Left renal pelvis (tissue), 4 donors: Measurements from ENCODE around the gene EMC9. TPM values are rescaled to one million over a fixed set of nuclear protein-coding genes. Genes with fewer than 3 reads are reported as not detected.
A peak's percentile ranks its signal among the peaks of the same experiment; 100 is the strongest.

Experiments used
- DNase-seq, 4 donors: peaks; one replicate each; pipeline ENCODE4 v3.0.0-alpha.2; 2013; ENCODE audit warnings: low read depth in 4 of 4, low spot score in 3 of 4
- polyA plus RNA-seq, 4 donors: library from polyadenylated mRNA; unstranded; fragments of 120-200 nt; gene quantifications; one replicate each; pipeline ENCODE4 v1.2.1, GENCODE V29; 2013; ENCODE audit not compliant: insufficient read length in 4 of 4

Gene EMC9
- polyA plus RNA-seq, 4 donors: 9.7 to 21.4 (median 19.4) TPM

GRCh38 chr14:24150567-24150966 lies 9.2 kb upstream of the EMC9 start:
- DNase-seq: no peak

- no peak for DNase-seq
Observed at GRCh38 chr14:24150061-24150460, 8.7 kb upstream of the EMC9 start.

GRCh38 chr14:24149302-24149969 lies 8.0 kb upstream of the EMC9 start:
- no peak for DNase-seq

DNA sequence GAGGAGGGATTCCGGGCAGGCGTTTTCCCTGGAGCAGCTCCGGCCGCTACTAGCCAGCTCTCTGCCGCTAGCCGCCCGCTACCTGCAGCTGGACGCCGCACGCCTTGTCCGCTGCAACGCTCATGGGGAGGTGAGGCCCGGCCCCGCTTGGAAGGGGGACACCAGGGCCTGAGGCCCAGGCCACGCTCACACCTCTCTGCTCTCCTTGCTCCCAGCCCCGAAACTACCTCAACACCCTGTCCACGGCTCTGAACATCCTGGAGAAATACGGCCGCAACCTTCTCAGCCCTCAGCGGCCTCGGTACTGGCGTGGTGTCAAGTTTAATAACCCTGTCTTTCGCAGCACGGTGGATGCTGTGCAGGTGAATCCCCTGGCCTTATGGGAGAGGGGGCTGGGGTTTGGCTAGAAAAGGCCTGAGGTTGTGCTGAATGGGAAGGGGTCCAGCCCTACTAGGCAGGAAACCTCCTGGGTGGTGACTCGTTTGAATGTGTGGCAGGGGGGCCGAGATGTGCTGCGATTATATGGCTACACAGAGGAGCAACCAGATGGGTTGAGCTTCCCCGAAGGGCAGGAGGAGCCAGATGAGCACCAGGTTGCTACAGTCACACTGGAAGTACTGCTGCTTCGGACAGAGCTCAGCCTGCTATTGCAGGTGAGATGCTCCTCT lies 6.5 kb upstream of the EMC9 start:
- DNase-seq: no peak

DNA sequence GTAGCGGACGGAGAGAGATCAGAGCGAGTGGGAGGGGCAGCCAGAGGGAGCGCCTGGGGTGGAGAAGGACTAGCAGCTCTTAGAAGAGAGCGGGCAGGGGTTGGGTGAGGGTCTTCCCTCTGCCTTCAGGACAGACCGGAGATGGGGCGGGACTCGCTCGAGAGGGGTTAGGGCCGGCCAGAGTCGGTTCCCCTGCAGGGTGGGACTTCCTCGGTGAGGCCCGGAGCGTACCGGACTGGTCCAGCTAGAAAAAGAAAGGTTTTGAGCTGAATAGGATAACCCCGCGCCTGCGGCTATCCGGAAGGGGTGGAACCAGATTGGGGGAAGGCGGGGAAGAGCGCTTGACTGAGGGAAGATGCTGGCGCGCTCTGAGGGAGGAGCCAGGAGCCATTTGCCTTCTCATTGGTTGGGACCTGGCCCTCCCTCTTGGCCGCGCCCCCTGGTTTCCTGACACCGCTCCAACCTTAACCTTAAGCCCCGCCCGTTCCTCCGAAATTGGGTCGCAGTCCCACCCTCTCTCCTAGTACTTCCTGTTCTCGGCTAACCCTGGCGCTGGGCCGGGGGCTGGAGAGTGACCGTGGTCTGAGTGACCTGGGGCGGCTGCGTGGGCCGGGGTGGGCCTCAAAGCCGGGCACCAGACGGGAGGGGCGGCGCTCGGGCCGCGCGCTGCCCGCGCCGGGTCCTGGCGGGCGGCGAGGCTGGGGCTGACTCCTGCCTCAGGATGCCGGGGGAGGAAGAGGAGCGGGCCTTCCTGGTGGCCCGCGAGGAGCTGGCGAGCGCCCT lies 5.8 kb upstream of the EMC9 start, which contains the start of gene RNF31:
Gene RNF31, plus strand, starts transcription at position 521 of the 783 bp plus-strand sequence. Its CDS starts 201 bp downstream, at position 722.
- DNase-seq: peak; percentile 95 to 97 (median 96)

- peak; percentile 86 to 94 (median 89) for DNase-seq
Observed at GRCh38 chr14:24146453-24146977, 5.1 kb upstream of the EMC9 start, which contains the start of gene PSME2. TSS of gene PSME2 (minus strand) at chr14:24146610. CDS start at chr14:24146581, 29 bp downstream.

DNA sequence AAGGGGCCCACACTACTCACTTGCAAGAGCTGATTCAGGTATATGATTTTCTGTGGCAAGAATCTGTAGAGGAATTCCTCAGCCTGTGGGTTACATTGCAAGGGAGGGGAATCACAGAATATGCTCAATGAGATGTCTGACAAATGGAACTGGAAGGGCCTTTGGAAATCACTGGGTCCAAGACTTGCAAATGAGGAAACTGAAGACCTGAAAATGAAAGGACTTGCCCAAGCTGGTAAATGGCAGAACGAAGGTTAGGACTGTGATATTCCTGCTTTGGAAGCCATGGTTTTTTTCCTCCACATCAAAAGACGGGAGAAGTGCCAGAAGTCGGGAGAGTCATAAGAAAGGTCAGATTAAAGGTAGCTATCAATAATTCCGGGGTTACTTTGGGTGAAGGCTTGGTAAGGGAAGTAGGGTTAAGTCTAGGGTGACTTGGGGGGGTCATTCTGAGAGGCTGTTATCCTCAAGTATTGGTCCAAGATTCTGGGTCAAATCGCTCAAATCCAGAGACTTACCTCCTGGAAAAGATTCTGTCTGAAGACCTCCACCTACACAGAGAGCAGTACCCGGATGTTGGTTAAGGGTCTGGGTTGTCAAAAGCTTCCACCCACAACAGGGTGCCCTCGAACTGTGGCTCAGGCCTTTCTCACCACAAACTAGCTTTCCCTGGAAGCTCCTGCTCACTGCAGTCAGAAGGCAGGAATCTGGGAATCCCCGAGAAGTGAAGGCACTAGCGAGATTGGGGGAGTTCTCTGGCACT lies 4.5 kb upstream of the EMC9 start:
- no peak for DNase-seq

DNA sequence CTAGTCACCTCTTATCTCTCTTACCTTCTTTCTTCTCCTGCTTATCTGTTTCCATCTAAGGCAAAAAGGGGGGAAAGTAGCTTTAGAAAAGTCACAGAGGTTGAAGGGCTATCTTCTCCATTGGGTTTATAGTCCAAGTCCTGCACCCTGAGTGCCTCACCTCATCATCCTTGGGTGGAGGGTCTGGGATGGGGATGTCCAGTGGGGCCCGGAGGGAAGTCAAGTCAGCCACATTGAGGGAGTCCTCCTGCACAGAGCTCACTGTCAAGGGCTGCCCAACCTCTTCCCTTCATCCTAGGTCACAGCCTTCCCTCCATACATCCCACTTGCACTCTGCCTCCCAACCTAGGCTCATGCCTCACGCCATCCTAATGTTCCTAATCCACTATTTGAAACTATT lies 3.8 kb upstream of the EMC9 start:
- DNase-seq: no peak

- DNase-seq: no peak
Observed at GRCh38 chr14:24144451-24144850, 3.1 kb upstream of the EMC9 start.

GRCh38 chr14:24143511-24143910 lies 2.1 kb upstream of the EMC9 start:
- DNase-seq: no peak

- DNase-seq: no peak
Observed at GRCh38 chr14:24139272-24139934, 2.0 kb downstream of the EMC9 start.

DNA sequence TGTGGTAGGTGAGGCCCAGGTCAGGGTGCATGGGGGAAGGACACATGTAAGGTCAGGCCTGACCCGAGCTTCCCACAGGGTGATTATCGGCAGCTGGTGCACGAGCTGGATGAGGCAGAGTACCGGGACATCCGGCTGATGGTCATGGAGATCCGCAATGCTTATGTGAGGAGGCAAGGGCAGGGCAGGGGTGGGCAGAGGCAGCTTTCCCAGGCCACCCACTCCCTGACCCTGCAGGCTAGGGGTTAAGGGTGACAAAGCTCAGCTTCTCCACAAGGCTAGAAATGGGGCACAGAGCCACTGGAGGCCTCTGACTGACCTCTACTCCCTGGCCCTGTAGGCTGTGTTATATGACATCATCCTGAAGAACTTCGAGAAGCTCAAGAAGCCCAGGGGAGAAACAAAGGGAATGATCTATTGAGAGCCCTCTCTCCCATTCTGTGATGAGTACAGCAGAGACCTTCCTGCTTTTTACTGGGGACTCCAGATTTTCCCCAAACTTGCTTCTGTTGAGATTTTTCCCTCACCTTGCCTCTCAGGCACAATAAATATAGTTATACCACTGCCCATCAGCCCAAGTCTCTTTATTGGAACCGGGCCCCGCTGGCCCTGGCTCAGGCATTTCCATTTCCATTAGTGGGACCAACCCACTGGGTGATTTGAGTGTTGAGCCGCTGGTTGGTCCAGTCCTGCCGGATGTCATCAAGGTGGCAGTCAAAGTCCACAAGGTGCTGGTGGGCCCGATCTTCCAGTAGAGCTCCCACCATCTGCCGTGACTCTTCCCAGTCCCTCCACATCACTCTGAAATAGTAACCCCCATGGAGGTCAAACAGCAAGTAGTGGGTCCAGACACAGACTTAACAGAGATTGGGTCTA lies 2.8 kb downstream of the EMC9 start:
- DNase-seq: no peak

GRCh38 chr14:24137529-24138395 lies 3.6 kb downstream of the EMC9 start:
- DNase-seq: no peak

- no peak for DNase-seq
Observed at GRCh38 chr14:24136684-24137528, 4.5 kb downstream of the EMC9 start.

GRCh38 chr14:24135834-24136683 lies 5.3 kb downstream of the EMC9 start, which contains the start of gene PSME1:
TSS of gene PSME1 (plus strand) at chr14:24136194. CDS start at chr14:24136263, 69 bp downstream.
- peak; percentile 79 to 84 (median 82) for DNase-seq

- DNase-seq: no peak
Observed at GRCh38 chr14:24135584-24135833, 5.9 kb downstream of the EMC9 start.
